MCF 10A (cell line): ENCODE measurements around the gene ARHGEF18. TPM values are rescaled to one million over a fixed set of nuclear protein-coding genes. Genes with fewer than 3 reads are reported as not detected.

Experiments used
- Bru-seq: library from RNA; stranded (reverse); fragments of 400-500 nt; gene quantifications from one replicate; lab custom pipeline; 2021; lab: Mats Ljungman, UMichigan
- BruChase-seq, 2 experiments: library from RNA; stranded (reverse); fragments of 400-500 nt; gene quantifications; one replicate each; lab custom pipeline; 2021; lab: Mats Ljungman, UMichigan
- BruUV-seq: library from RNA; stranded (reverse); fragments of 400-500 nt; replicated peaks from 2 replicates; lab custom pipeline; 2021; lab: Mats Ljungman, UMichigan
- CTCF ChIA-PET: fragments of 300-600 bp; sonication (Branson Sonifier 250); formaldehyde crosslinking; extraction: SDS; loops from one replicate; lab custom pipeline; 2021; ENCODE audit warnings: antibody characterized with exemption, inconsistent platforms; lab: Yijun Ruan, JAX
- POLR2A ChIA-PET: fragments of 300-600, 350-650 bp; sonication (Branson Sonifier 250); formaldehyde crosslinking; extraction: SDS; loops from one replicate; lab custom pipeline; 2020; ENCODE audit warnings: antibody characterized with exemption, inconsistent platforms; lab: Yijun Ruan, JAX
- DNase-seq: peaks from one replicate; pipeline ENCODE4 v3.0.0-alpha.2; 2018; ENCODE audit not compliant: unreplicated experiment
- H3K27ac Mint-ChIP-seq: one replicate; pipeline ENCODE4 v1.8.0; 2022; ENCODE audit warnings: mild to moderate bottlenecking, low read depth, mixed read lengths; ENCODE audit not compliant: unreplicated experiment
- H3K27me3 Mint-ChIP-seq: one replicate; pipeline ENCODE4 v1.8.0; 2022; ENCODE audit warnings: mixed read lengths; ENCODE audit not compliant: insufficient read depth, unreplicated experiment
- H3K36me3 Mint-ChIP-seq: one replicate; pipeline ENCODE4 v1.8.0; 2022; ENCODE audit warnings: mild to moderate bottlenecking, moderate library complexity, mixed read lengths; ENCODE audit not compliant: insufficient read depth, unreplicated experiment
- H3K4me1 Mint-ChIP-seq: one replicate; pipeline ENCODE4 v1.8.0; 2022; ENCODE audit warnings: mixed read lengths; ENCODE audit not compliant: insufficient read depth, unreplicated experiment
- H3K4me3 Mint-ChIP-seq: one replicate; pipeline ENCODE4 v1.8.0; 2022; ENCODE audit warnings: mild to moderate bottlenecking, moderate library complexity, mixed read lengths; ENCODE audit not compliant: unreplicated experiment
- H3K9me3 Mint-ChIP-seq: one replicate; pipeline ENCODE4 v1.8.0; 2022; ENCODE audit warnings: mixed read lengths; ENCODE audit not compliant: unreplicated experiment
- intact Hi-C: fragments of 100-400 bp; cut with micrococcal nuclease; formaldehyde crosslinking; loops from 2 replicates; pipeline ENCODE4 v1.14.1; 2022
- long read RNA-seq: library from polyadenylated mRNA; stranded (forward); transcript quantifications from one replicate; pipeline ENCODE4 v2.0.0, GENCODE V29; 2022
- total RNA-seq: library from RNA; stranded (reverse); gene quantifications from 2 replicates; pipeline ENCODE4 v1.2.3, GENCODE V29; 2022
- TF ChIP-seq, protein P1 (sequence below): fragments of 200-600 bp; IDR thresholded peaks from one replicate; pipeline ENCODE4 v1.8.0; 2022; ENCODE audit warnings: antibody characterized with exemption, mild to moderate bottlenecking; ENCODE audit not compliant: unreplicated experiment

The ARHGEF18 gene
- 31.5 and 34.6 TPM in 2 replicates for total RNA-seq
- Bru-seq, nascent RNA = percentile 57 among the genes with signal in this experiment
- percentile 82 among the genes with signal in this experiment for BruChase-seq, experiment 1, labeled RNA remaining after a 6-hour chase
- percentile 74 among the genes with signal in this experiment for BruChase-seq, experiment 2, labeled RNA remaining after a 2-hour chase
- long read RNA-seq, full-length matches to known transcripts = 8 of 55 reads
- long read RNA-seq, partial matches to known transcripts = 34 of 55 reads
- long read RNA-seq, other reads (novel, unspliced or antisense) = 13 of 55 reads

DNA sequence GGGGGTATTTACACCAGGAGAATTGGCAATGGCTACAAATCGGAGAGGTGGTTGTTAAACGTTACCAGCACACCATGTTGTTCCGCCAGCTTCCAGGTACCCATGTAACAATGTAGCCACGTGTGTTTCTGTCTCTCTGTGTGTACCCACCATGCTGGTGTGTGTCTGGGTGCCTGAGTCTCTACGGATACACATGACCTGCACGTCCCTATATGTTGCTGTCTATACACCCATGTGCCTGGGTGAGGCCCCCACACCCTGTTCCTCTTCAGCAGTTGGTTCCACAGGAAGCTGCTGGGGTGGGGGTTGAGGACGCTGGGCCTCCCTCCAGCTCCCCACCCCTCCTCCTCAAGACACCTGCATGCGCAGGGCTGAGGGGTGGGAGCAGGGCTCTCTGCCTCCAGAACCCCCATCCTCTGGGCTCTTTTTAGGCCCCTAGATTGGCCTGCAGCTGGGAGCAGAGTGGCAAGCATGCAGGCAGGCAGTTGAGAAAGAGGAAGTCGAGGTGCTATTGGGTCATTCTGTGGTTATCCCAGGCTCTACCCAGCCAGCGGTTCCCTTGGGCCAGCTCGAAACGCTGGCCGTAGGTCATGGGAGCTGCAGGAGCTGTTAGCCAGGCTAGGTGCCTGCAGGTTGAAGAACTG is at the start of gene ARHGEF18:
ARHGEF18 (plus strand) TSS at position 351 of the 644 bp plus-strand sequence. CDS start 13,954 bp downstream, outside the sequence.
- no peak within 1 kb of the TSS for H3K4me3 Mint-ChIP-seq
- intact Hi-C loops = no loop called here
- no TSS peak for BruUV-seq
- H3K9me3 Mint-ChIP-seq = no peaks in the 10 kb centered on the region
- CTCF ChIA-PET = interaction anchor here (0.6 to 1.6 kb wide), 4 partner anchors 31 to 200 kb away, joined by 3 to 5 read pairs (median 4); no protein-coding TSS in a partner anchor
- no peak for DNase-seq
- peaks cover 21% of the 10 kb centered on the region for H3K27me3 Mint-ChIP-seq
- no peak within 1 kb of the TSS for H3K27ac Mint-ChIP-seq
- H3K36me3 Mint-ChIP-seq = peaks cover 4% of the 10 kb centered on the region
- H3K4me1 Mint-ChIP-seq = no peaks in the 10 kb centered on the region
- TF ChIP-seq, protein P1, sequence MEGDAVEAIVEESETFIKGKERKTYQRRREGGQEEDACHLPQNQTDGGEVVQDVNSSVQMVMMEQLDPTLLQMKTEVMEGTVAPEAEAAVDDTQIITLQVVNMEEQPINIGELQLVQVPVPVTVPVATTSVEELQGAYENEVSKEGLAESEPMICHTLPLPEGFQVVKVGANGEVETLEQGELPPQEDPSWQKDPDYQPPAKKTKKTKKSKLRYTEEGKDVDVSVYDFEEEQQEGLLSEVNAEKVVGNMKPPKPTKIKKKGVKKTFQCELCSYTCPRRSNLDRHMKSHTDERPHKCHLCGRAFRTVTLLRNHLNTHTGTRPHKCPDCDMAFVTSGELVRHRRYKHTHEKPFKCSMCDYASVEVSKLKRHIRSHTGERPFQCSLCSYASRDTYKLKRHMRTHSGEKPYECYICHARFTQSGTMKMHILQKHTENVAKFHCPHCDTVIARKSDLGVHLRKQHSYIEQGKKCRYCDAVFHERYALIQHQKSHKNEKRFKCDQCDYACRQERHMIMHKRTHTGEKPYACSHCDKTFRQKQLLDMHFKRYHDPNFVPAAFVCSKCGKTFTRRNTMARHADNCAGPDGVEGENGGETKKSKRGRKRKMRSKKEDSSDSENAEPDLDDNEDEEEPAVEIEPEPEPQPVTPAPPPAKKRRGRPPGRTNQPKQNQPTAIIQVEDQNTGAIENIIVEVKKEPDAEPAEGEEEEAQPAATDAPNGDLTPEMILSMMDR = no peak
- POLR2A ChIA-PET = interaction anchor here (0.6 to 0.9 kb wide), 2 partner anchors 9 to 238 kb away, joined by 3 read pairs; no protein-coding TSS in a partner anchor

DNA sequence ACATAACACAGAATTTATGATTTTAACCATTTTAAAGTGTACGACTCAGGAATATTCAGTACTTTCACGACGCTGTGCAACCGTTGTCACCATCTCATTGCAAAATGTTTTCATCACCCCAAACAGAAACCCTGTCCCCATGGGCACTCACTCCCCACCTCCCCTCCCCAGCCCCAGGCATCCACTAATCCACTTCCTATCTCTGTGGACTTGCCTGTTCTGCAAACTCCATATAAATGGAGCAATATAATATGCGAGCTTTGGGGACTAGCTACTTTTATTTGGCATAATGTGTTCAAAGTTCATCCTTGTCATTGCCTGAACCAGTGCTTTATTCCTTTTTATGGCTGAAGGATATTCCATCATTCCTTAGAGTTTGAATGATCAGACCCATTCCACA is 47.2 kb upstream of the ARHGEF18 start:
- DNase-seq = no peak
- intact Hi-C loops = no loop called here
- BruUV-seq = no TSS peak
- POLR2A ChIA-PET = interaction anchor here (0.6 to 1.1 kb wide), 2 partner anchors 25 to 629 kb away, joined by 3 read pairs; no protein-coding TSS in a partner anchor
- CTCF ChIA-PET = interaction anchor here (0.7 kb wide), 1 partner anchor 91 kb away, joined by 3 read pairs; no protein-coding TSS in a partner anchor
- TF ChIP-seq, protein P1 = no peak
- Mint-ChIP-seq H3K36me3 (no peaks in the 10 kb centered on the region), H3K27ac (no peak overlapping the region), H3K27me3 (peaks cover 28% of the 10 kb centered on the region), H3K9me3 (no peaks in the 10 kb centered on the region), H3K4me1 (no peaks in the 10 kb centered on the region), H3K4me3 (no peak overlapping the region)

DNA sequence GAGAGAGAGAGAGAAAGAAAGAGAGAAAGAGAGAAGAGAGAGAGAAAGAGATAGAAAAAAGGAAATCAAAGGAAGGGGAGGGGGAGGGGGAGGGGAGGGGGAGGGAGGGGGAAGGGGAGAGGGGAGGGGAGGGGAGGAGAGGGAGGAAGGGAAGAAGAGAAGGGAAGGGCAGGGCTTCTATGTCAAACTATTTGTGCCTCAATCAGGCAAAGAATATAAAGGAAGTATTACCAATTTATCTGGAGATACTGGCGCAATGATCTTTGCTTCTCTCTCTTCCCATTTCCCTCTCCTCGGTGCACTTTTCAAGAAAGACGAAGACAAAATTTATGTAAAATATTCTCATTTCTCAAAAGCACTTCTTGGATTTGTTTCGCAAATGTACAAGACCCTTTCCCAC is 45.3 kb upstream of the ARHGEF18 start:
- intact Hi-C loops = no loop called here
- BruUV-seq = no TSS peak
- no peaks in the 10 kb centered on the region for H3K36me3 Mint-ChIP-seq
- H3K9me3 Mint-ChIP-seq = no peaks in the 10 kb centered on the region
- peaks cover 28% of the 10 kb centered on the region for H3K27me3 Mint-ChIP-seq
- H3K4me3 Mint-ChIP-seq = no peak overlapping the region
- ChIA-PET CTCF (no interaction called here), POLR2A (no interaction called here)
- no peak for DNase-seq
- H3K4me1 Mint-ChIP-seq = no peaks in the 10 kb centered on the region
- TF ChIP-seq, protein P1 = no peak
- no peak overlapping the region for H3K27ac Mint-ChIP-seq

DNA sequence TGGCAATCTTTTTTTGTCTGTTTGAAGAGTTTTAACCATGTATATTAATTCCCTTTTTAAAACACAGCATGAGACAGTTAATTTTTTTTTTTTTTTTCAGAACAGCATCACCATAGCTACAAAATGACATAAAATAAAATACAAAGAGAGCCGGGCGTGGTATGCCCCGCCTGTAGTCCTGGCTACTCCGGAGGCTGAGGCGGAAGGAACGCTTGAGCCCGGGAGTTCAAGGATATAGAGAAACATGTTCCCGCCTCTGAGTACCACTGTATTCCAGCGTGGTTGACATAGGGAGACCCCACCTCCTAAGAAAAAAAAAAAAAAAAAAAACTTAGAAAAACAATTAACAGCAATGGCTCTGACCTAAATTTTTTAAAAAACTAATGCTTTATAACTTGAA is 44.5 kb upstream of the ARHGEF18 start:
- BruUV-seq = no TSS peak
- Mint-ChIP-seq H3K4me3 (no peak overlapping the region), H3K4me1 (no peaks in the 10 kb centered on the region)

More for the DNA sequence above, 44.5 kb upstream of the ARHGEF18 start:
- ChIA-PET POLR2A (no interaction called here), CTCF (no interaction called here)
- intact Hi-C loops = no loop called here
- Mint-ChIP-seq H3K36me3 (no peaks in the 10 kb centered on the region), H3K27ac (no peak overlapping the region), H3K9me3 (no peaks in the 10 kb centered on the region), H3K27me3 (peaks cover 28% of the 10 kb centered on the region)
- TF ChIP-seq, protein P1 = no peak
- no peak for DNase-seq
